ENCODE measurements around the gene OGT. TPM values are rescaled to one million over a fixed set of nuclear protein-coding genes. Genes with fewer than 3 reads are reported as not detected.
"Not testable (repeated sequence)": the region's sequence is repeated elsewhere in the genome, so short reads cannot be mapped to it uniquely, and the experiment has no call there.

The OGT gene
- polyA plus RNA-seq, 1 experiment, result 252 TPM

- Histone ChIP-seq H3K27me3 (ENCODE audit: control insufficient read depth, insufficient read depth, low read length) (no peaks in the 10 kb centered on the region), H3K27ac (ENCODE audit: low read depth, low read length) (no peak overlapping the region), H3K9me3 (ENCODE audit: control insufficient read depth, insufficient read depth, low read length) (no peaks in the 10 kb centered on the region), H3K4me3 (ENCODE audit: low read depth, low read length) (no peak overlapping the region)
- CTCF ChIA-PET, result no interaction called here
- TF ChIP-seq CTCF (IDR thresholded peaks at IDR 0.05; ENCODE audit: low read depth, low read length), result no peak
- POLR2A ChIA-PET, result no interaction called here
- no peak for DNase-seq (ENCODE audit: low read depth, low spot score)
Observed at GRCh38 chrX:71565474-71566041, 32.7 kb downstream of the OGT start.

- DNase-seq (ENCODE audit: low read depth, low spot score); H3K27me3 ChIP-seq (ENCODE audit: control insufficient read depth, insufficient read depth, low read length); H3K9me3 ChIP-seq (ENCODE audit: control insufficient read depth, insufficient read depth, low read length); CTCF ChIA-PET; POLR2A ChIA-PET; H3K27ac ChIP-seq (ENCODE audit: low read depth, low read length); H3K4me3 ChIP-seq (ENCODE audit: low read depth, low read length): not testable (repeated sequence)
Observed at GRCh38 chrX:71571390-71571789, 38.5 kb downstream of the OGT start.

- no peaks in the 10 kb centered on the region; the same call in 1 of the 2 replicates for H3K9me3 ChIP-seq (ENCODE audit: control insufficient read depth, insufficient read depth, low read length)
- H3K4me3 ChIP-seq (ENCODE audit: low read depth, low read length), result no peak overlapping the region
- H3K27ac ChIP-seq (ENCODE audit: low read depth, low read length), result no peak overlapping the region
- H3K27me3 ChIP-seq (ENCODE audit: control insufficient read depth, insufficient read depth, low read length), result no peaks in the 10 kb centered on the region
- CTCF ChIA-PET, result no interaction called here
- POLR2A ChIA-PET, result interaction anchor here (0.7 kb wide), 1 partner anchor 201 kb away, joined by 5 read pairs; no protein-coding TSS in a partner anchor
- TF ChIP-seq CTCF (IDR thresholded peaks at IDR 0.05; ENCODE audit: low read depth, low read length), result no peak
- no peak for DNase-seq (ENCODE audit: low read depth, low spot score)
Observed at GRCh38 chrX:71573590-71573989, 40.7 kb downstream of the OGT start.

- Histone ChIP-seq H3K27me3 (ENCODE audit: control insufficient read depth, insufficient read depth, low read length) (no peaks in the 10 kb centered on the region), H3K9me3 (ENCODE audit: control insufficient read depth, insufficient read depth, low read length) (no peaks in the 10 kb centered on the region; the same call in 1 of the 2 replicates), H3K27ac (ENCODE audit: low read depth, low read length) (no peak overlapping the region), H3K4me3 (ENCODE audit: low read depth, low read length) (no peak overlapping the region)
- DNase-seq (ENCODE audit: low read depth, low spot score), result no peak
- ChIA-PET POLR2A (no interaction called here), CTCF (no interaction called here)
- no peak for TF ChIP-seq CTCF (IDR thresholded peaks at IDR 0.05; ENCODE audit: low read depth, low read length)
Observed at GRCh38 chrX:71577682-71578081, 44.8 kb downstream of the OGT start.

- Histone ChIP-seq H3K27ac (ENCODE audit: low read depth, low read length) (no peak within 1 kb of the TSS), H3K9me3 (ENCODE audit: control insufficient read depth, insufficient read depth, low read length) (no peaks in the 10 kb centered on the region; the same call in 1 of the 2 replicates), H3K27me3 (ENCODE audit: control insufficient read depth, insufficient read depth, low read length) (no peaks in the 10 kb centered on the region), H3K4me3 (ENCODE audit: low read depth, low read length) (no peak within 1 kb of the TSS)
- ChIA-PET POLR2A (no interaction called here), CTCF (no interaction called here)
- TF ChIP-seq CTCF (IDR thresholded peaks at IDR 0.05; ENCODE audit: low read depth, low read length), result no peak
- no peak for DNase-seq (ENCODE audit: low read depth, low spot score)
Observed at GRCh38 chrX:71578253-71579135, 45.6 kb downstream of the OGT start, which contains the start of gene GCNA. Gene GCNA, plus strand, starts transcription at chrX:71578437. Its CDS starts 2,385 bp downstream, at chrX:71580822.
